22Rv1 (cell line): ENCODE data around the gene CARD9.
"Not testable (repeated sequence)": the region's sequence is repeated elsewhere in the genome, so short reads cannot be mapped to it uniquely, and the experiment has no call there.

Source experiments
- H3K27ac ChIP-seq: fragments of 450-650 bp; 2 replicates; pipeline ENCODE4 v1.5.1; 2017
- CTCF ChIP-seq: fragments of 450-650 bp; IDR thresholded peaks from 2 replicates; pipeline ENCODE4 v1.5.1; 2017; ENCODE audit warnings: mild to moderate bottlenecking
- ZFX ChIP-seq: fragments of 450-650 bp; IDR thresholded peaks from 2 replicates; pipeline ENCODE4 v1.6.1; 2017; ENCODE audit warnings: antibody characterized with exemption, borderline replicate concordance

CARD9 gene

DNA sequence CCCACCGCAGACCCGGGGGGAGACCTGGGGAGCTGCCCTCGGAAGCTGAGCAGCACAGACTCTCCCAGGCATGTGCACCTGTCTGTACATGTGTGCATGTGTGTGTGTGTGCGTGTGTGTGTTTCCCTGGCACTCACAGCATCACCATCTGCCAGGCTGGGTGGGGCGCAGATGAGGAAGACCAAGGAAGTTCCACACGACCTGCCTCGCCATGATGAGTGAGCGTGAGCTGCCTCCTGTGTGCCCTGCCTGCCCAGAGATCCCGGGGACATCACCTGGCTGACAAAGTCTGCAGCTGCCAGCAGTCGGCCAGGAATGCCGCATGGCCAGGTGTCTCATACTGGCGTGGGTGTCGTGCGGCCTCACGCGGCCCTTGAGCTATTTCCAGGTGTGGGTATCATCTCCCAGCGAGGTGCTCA is 50.1 kb downstream of the CARD9 start:
- H3K27ac ChIP-seq, result no peak overlapping the region
- TF ChIP-seq ZFX (no peak), CTCF (no peak)

- no peak overlapping the region for H3K27ac ChIP-seq
- TF ChIP-seq ZFX, result no peak
- TF ChIP-seq CTCF, result no peak
These were observed 50.6 kb downstream of the CARD9 start for GRCh38 chr9:136322756-136323330.

- TF ChIP-seq ZFX, result no peak
- TF ChIP-seq CTCF, result no peak
- no peak overlapping the region for H3K27ac ChIP-seq
These were observed 51.9 kb downstream of the CARD9 start for GRCh38 chr9:136321561-136321960.

DNA sequence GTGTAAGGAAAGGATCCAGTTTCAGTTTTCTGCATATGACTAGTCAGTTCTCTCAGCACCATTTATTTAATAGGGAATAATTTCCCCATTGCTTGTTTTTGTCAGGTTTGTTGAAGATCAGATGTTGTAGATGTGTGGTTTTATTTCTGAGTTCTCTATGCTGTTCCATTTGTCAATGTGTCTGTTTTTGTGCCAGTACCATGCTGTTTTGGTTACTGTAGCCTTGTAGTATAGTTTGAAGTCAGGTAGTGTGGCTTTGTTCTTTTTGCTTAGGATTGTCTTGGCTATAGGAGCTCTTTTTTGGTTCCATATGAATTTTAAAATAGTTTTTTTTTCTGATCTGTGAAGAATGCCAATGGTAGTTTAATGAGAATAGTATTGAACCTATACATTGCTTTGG is 52.5 kb downstream of the CARD9 start:
- H3K27ac ChIP-seq, result not testable (repeated sequence)

DNA sequence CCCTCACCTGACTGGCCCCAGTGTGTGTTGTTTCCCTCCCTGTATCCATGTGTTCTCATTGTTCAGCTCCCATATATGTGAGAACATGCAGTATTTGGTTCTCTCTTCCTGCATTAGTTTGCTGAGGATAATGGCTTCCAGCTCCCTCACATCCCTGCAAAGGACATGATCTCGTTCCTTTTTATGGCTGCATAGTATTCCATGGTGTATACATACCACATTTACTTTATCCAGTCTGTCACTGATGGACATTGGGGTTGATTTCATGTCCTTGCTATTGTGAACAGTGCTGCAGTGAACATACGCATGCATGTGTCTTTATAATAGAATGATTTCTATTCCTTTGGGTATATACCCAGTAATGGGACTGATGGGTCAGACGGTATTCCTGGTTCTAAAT is 53.5 kb downstream of the CARD9 start:
- not testable (repeated sequence) for H3K27ac ChIP-seq

GRCh38 chr9:136319244-136319643 is 54.2 kb downstream of the CARD9 start:
- not testable (repeated sequence) for H3K27ac ChIP-seq

GRCh38 chr9:136318776-136319241 is 54.7 kb downstream of the CARD9 start:
- TF ChIP-seq ZFX (no peak), CTCF (no peak)
- no peak overlapping the region for H3K27ac ChIP-seq

DNA sequence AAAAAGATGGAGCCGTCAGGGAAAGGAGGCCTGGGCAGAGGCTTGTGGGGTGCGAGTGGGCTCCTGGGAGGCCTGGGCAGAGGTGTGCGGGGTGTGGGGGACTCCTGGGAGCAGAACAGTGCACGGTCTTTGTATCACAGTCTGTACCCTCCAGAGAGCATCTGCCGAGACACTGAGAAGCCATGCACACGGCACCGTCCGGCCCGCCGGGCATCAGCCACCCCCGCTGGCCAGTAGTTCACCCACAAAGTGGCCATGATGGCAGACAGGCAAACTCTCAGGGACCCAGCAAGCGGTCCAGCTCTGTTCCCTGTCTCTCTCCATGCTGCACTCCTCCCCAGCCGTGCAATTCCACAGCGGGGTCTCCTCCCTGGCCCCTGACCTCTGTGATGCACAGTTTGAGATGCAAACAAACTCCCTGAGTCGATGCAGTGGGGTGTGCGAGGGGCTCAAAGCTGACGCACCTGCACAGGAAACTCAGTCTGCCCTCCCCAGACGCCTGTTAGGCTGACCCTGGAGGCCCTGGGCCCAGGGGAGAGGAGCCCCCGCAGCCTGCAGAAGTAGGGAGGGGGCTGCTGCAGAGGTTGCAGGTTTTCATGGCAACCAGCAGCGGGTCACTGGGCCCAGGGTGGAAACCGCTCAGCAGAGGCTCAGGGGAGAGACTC is 55.2 kb downstream of the CARD9 start:
- TF ChIP-seq CTCF (no peak), ZFX (no peak)
- H3K27ac ChIP-seq, result no peak overlapping the region

DNA sequence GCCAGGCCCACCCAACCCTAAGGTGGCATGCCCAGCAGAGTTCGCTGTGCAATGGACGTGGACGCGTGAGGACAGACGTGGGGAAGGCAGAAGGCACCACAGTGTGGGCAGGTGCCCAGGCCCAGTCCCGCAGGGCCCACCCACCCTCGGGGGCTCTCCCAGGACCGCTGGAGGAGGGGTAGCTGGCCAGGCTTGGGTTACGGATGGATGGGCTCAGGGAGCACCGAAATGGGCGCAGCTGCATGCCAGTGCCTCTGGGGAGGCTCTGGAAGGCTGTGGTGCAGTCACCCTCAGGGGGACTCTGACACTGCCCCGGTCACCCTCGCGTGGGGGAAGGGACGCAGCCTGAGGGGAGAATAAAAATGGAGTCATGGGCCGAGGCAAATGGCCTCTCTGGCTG is 55.8 kb downstream of the CARD9 start:
- TF ChIP-seq CTCF, result no peak
- TF ChIP-seq ZFX, result no peak

More for the DNA sequence above, 55.8 kb downstream of the CARD9 start:
- no peak overlapping the region for H3K27ac ChIP-seq
